Adrenal gland (tissue), 5 donors: ENCODE results near the gene METTL21C.

ENCODE experiments used
- POLR2A ChIP-seq, 2 donors: fragments of 450-650 bp; IDR thresholded peaks; one replicate each; pipeline ENCODE4 v1.6.1; 2017; ENCODE audit warnings: antibody characterized with exemption in 2 of 2, mild to moderate bottlenecking in 2 of 2, moderate library complexity in 1 of 2
- TF ChIP-seq, protein P1 (sequence below), 6 experiments: fragments of 450-650 bp in 4 of 6; fragments of 200-600 bp in 2 of 6; sonication (generic) in 1 of 6; IDR thresholded peaks; 1 replicate in 5 of 6; 2 replicates in 1 of 6; pipeline versions ENCODE4 v1.5.1 to v1.8.0; 2016 to 2021; ENCODE audit warnings: antibody characterized with exemption in 6 of 6, mild to moderate bottlenecking in 2 of 6, moderate library complexity in 1 of 6
- donor health status: DM: no; HTN: no; CAD: no.

DNA sequence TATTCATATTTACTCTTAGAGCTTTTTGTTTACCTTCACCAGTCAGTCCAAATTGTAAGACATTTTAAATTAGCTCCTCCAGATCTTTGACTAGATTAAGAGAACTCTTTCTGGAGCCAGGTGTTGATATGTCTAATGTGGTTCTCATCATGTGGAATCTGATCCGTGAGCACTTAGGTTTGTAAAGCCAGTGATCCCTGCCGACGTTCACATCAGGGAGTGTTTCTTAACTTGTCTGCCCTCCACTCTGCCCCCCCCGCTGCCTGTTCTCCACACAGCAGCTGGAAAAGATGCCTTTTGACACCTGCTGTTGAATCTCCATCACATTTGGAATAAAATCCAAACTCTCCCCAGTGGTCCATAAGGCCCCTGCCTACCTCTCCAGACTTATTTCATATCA, 17.7 kb downstream of the METTL21C start:
- TF ChIP-seq POLR2A (IDR thresholded peaks at IDR 0.05) = no peak
- TF ChIP-seq, protein P1, sequence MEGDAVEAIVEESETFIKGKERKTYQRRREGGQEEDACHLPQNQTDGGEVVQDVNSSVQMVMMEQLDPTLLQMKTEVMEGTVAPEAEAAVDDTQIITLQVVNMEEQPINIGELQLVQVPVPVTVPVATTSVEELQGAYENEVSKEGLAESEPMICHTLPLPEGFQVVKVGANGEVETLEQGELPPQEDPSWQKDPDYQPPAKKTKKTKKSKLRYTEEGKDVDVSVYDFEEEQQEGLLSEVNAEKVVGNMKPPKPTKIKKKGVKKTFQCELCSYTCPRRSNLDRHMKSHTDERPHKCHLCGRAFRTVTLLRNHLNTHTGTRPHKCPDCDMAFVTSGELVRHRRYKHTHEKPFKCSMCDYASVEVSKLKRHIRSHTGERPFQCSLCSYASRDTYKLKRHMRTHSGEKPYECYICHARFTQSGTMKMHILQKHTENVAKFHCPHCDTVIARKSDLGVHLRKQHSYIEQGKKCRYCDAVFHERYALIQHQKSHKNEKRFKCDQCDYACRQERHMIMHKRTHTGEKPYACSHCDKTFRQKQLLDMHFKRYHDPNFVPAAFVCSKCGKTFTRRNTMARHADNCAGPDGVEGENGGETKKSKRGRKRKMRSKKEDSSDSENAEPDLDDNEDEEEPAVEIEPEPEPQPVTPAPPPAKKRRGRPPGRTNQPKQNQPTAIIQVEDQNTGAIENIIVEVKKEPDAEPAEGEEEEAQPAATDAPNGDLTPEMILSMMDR (IDR thresholded peaks at IDR 0.05) = no peak
